ENCODE data around the gene NCR3LG1.

The NCR3LG1 gene

DNA sequence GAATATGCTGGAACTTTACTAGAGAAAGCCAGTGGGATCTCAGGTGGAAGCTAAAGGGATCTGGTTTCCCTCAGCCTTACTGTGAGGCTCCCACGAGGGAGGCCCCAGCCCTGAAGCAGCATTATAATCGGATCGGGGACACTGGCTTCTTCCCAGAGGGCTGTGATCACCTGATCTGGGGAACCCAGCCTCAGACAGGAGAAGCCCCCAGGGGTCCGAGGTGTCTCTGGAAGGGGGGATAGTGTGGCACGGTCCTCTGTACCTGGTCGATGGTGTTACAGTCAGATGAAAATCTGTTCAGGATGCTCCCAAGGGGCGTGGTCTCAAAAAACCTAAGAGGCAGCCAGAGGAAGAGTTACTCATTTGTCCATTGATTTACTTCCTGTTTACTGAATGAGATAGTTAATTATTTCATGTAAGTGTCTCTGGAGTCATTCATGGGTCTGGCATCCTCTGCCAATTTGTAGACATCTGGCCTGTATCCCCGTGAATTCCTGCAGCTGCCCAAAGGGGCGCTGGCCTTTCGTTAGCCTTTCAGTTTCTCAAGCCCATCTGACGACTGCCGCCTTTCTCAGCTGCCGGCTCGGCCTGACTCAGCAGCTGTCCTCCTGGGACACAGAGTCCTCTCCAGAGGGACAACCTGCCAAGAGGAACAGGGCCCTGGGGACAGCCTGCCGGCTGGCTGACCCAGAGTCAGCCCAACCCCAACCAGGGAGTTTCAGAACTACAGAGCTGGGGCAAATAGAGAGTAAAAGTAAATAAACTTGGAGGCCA is 53.8 kb downstream of the NCR3LG1 start:
- no peaks in the 10 kb centered on the region for H3K36me3 Mint-ChIP-seq
- H3K27me3 Mint-ChIP-seq: no peaks in the 10 kb centered on the region
- H3K9me3 Mint-ChIP-seq: no peaks in the 10 kb centered on the region
- ATAC-seq (ENCODE audit: low read depth): no peak
- peaks cover 7% of the 10 kb centered on the region for H3K4me1 Mint-ChIP-seq
- no peak for DNase-seq (ENCODE audit: low spot score in 2 of 2)
- H3K4me3 Mint-ChIP-seq: no peak overlapping the region
- H3K27ac Mint-ChIP-seq: no peak overlapping the region

DNA sequence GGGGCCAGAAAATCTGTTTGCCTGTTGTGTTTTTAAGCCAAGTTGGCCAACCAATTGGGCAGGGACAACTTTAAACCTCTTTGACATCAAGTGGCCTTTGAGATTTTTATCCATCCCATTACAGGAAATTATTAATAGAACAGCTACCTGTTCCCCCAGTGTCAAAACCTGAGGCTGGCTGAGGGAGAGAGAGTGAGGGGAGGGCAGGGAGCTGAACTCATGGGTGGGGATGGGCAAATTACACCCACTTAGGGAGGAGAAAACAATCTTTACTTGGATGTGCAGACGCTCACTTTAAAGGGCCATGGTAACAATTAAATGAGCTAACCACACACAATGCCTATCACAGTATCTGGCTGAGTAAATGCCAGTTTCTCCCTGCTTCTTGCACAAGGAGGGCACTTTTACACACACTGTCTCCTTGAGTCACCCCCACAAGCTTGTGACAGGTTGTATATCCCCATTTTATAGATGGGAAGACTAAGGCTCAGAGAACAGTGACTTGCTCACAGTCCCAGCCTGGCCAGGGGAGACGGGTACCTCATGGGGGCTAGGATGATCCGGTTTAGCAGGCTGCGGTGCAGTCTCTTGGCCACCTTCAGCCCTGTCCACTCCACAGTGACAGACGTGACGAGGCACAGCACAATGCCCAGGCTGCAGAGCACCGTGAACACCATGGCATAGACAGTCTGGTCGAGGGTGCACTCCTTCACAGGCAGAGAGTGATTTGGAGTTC is 54.6 kb downstream of the NCR3LG1 start:
- H3K4me1 Mint-ChIP-seq: no peaks in the 10 kb centered on the region
- ATAC-seq (ENCODE audit: low read depth): no peak

DNA sequence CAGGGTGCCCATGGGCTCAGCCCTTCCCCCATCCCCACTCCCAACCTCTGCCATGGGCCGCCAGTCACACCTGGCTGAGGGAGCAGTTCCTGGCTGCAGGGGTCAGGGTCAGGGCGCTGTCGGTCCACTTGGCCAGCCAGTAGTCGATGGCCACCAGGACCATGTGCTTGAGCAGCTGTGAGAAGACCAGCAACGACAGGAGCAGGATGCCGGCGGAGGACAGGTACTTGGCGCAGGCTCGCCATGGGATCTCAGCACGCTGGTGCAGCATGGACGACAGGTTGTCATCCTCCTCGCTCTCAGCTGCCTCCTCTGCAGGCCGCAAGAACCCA is 55.2 kb downstream of the NCR3LG1 start:
- Mint-ChIP-seq H3K4me3 (no peak overlapping the region), H3K36me3 (no peaks in the 10 kb centered on the region), H3K9me3 (no peaks in the 10 kb centered on the region), H3K27ac (no peak overlapping the region), H3K4me1 (no peaks in the 10 kb centered on the region), H3K27me3 (peaks cover 3% of the 10 kb centered on the region)
- DNase-seq (ENCODE audit: low spot score in 2 of 2) (no peak), ATAC-seq (ENCODE audit: low read depth) (no peak)

More for the DNA sequence above, 54.6 kb downstream of the NCR3LG1 start:
- Mint-ChIP-seq H3K4me3 (no peak overlapping the region), H3K9me3 (no peaks in the 10 kb centered on the region), H3K27ac (no peak overlapping the region), H3K36me3 (no peaks in the 10 kb centered on the region), H3K27me3 (peaks cover 3% of the 10 kb centered on the region)
- no peak for DNase-seq (ENCODE audit: low spot score in 2 of 2)

DNA sequence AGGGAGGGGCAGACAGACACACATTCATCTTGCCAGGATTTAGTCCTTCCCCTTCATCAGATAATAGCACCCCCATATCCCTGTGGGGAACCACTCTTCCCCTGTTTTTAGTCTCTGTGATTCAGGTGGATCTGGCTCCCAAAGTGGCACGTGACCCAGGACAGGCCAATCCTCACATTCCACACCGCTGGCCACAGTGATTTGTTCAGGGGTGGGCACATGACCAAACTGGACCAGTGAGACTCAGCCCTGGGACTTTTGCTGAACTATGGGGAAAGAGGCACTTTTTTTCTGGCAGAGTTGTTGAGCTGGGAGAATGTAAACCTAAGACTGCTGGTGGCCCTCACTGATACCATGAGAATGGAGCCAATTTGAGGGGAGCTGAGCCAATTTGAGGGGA is 56.0 kb downstream of the NCR3LG1 start:
- DNase-seq (ENCODE audit: low spot score in 2 of 2) (no peak), ATAC-seq (ENCODE audit: low read depth) (no peak)
- no peaks in the 10 kb centered on the region for H3K4me1 Mint-ChIP-seq
- no peak overlapping the region for H3K27ac Mint-ChIP-seq
- H3K9me3 Mint-ChIP-seq: no peaks in the 10 kb centered on the region
- no peak overlapping the region for H3K4me3 Mint-ChIP-seq
- H3K36me3 Mint-ChIP-seq: no peaks in the 10 kb centered on the region
- H3K27me3 Mint-ChIP-seq: peaks cover 3% of the 10 kb centered on the region

DNA sequence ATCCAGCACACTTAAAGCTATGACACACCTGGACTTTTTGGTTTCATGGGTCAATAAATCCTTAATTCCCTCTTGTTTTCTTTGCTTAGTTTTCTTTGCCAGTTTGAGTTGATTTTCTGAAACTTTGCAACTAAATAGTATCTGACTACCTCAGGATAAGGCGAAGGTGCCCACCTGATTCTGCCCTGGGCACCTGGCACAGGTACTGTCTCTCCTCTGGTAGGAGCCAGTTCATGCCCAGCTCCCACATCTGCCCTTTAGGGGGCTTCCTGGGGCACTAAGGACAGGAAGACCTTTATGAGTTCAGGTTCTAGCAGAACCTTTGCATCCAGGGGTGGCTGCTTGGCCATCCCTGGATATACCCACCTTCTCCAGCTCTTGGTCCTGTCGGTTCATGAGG is 56.4 kb downstream of the NCR3LG1 start:
- Mint-ChIP-seq H3K4me1 (no peaks in the 10 kb centered on the region), H3K9me3 (no peaks in the 10 kb centered on the region), H3K27ac (no peak overlapping the region), H3K4me3 (no peak overlapping the region), H3K27me3 (peaks cover 3% of the 10 kb centered on the region), H3K36me3 (no peaks in the 10 kb centered on the region)
- DNase-seq (ENCODE audit: low spot score in 2 of 2) (no peak), ATAC-seq (ENCODE audit: low read depth) (no peak)

DNA sequence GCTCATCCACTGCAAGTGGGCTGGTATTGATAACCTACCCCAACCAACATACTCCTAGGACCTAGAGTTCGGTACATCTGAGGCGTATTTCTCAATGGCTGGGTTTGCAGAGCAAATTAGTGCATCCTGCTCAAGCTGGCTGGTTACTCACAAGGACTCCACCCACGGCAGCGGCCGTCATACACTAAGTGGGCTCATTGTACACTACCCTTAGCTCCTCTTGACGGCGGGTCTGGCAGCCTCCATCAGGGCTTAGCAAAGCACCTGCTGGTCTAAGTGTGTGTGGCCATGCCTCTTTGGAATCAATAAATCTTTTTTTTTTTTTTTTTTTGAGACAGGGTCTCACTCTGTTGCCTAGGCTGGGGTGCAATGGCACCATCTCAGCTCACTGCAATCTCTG is 57.0 kb downstream of the NCR3LG1 start:
- Mint-ChIP-seq H3K36me3 (no peaks in the 10 kb centered on the region), H3K9me3 (no peaks in the 10 kb centered on the region), H3K27ac (no peak overlapping the region), H3K4me1 (no peaks in the 10 kb centered on the region), H3K27me3 (peaks cover 3% of the 10 kb centered on the region), H3K4me3 (no peak overlapping the region)
- ATAC-seq (ENCODE audit: low read depth) (no peak), DNase-seq (ENCODE audit: low spot score in 2 of 2) (no peak)

DNA sequence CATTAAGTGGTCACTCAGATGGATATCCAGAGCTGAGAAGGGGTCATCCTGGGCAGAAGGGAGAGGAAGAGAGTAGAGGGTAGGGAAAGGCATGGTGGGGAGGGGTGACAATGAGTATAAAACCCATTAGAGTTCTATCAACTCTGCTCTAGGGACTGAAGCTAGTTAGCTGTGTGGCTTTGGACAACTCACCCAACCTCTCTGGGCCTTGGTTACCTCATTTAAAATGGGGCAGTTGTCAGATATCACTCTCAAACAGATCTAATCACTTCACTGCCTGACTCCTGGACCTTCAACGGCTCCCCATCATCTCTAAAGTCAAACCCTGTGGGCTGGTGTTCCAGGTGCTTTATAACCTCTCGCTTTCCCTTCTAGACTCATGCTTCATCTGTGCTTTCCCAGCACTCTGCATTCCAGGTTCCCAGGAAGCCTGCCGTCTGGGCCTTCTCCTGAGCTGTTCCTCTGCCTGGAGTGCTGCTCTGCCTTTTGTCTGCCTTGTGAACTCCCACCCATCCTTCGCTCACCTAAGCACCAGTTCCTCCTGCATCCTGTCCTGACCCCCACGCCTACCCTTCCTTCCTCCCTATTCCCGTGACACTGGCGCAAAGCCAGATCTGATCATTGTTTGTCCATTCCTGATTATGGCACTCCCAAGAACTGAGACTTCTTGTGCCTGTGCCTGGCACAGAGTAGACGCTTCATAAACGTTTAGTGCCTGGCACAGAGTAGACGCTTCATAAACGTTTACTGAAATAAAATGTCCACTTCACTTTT is 59.2 kb downstream of the NCR3LG1 start:
- DNase-seq (ENCODE audit: low spot score in 2 of 2) (no peak), ATAC-seq (ENCODE audit: low read depth) (no peak)
- H3K4me3 Mint-ChIP-seq: no peak overlapping the region
- peaks cover 6% of the 10 kb centered on the region for H3K27me3 Mint-ChIP-seq
- no peak overlapping the region for H3K27ac Mint-ChIP-seq
- H3K9me3 Mint-ChIP-seq: no peaks in the 10 kb centered on the region
- H3K4me1 Mint-ChIP-seq: no peaks in the 10 kb centered on the region
- no peaks in the 10 kb centered on the region for H3K36me3 Mint-ChIP-seq

DNA sequence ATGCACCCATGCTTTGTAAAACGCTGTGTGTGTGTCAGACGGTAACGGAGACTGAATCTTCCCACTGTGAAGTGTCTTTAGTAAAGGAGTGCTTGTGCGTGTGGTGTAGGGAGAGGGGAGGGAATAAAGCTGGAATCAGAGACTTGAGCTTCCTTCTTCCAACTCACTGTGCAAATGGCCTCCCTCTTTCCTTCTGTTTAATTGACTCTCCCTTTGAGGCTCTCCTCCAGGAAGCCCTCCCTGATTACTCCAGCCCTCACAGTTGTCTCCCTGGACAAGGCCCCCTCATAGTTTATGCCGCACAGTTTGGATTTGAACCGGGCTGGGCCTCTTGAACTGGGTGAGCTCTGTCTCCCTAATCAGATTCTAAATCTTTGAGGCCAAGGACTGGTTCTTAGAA is 59.8 kb downstream of the NCR3LG1 start:
- no peaks in the 10 kb centered on the region for H3K36me3 Mint-ChIP-seq
- DNase-seq (ENCODE audit: low spot score in 2 of 2): no peak
- H3K9me3 Mint-ChIP-seq: no peaks in the 10 kb centered on the region
- no peaks in the 10 kb centered on the region for H3K4me1 Mint-ChIP-seq
- H3K27me3 Mint-ChIP-seq: peaks cover 7% of the 10 kb centered on the region
- H3K4me3 Mint-ChIP-seq: no peak overlapping the region
- no peak overlapping the region for H3K27ac Mint-ChIP-seq
- no peak for ATAC-seq (ENCODE audit: low read depth)

DNA sequence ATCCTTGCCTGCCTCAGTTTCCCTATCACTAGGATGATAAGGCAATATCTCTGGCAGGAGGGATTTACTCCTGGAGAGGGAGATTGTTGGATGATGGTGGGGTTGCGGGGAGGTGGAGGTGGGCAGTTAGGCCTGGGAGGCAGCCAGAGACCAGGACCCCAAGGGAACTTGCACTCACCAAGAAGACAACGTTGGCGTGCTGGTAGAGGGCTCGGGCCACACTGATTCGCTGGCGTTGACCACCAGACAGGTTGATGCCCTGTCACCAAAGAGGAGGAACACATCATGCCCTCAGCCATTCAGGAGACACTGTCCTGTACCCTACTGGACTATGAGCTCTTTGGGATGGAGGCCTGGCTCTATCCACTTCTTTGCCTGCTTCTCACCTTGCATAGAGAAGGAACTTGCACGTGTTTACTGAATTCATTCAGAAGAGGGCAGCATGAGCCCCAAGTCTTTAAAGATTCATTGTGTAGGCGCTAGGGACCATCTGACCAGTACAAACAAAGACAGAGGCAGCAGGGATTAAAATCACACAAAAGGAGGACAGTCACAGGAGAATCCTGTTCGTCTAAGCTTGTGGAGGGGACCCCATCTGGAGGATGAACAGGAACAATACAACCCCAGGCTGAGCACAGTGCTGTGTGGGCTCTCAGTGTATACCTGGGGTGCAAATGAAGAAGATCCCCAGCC is 61.0 kb downstream of the NCR3LG1 start:
- DNase-seq (ENCODE audit: low spot score in 2 of 2) (no peak), ATAC-seq (ENCODE audit: low read depth) (no peak)
- H3K27ac Mint-ChIP-seq: no peak overlapping the region
- H3K9me3 Mint-ChIP-seq: no peaks in the 10 kb centered on the region
- no peaks in the 10 kb centered on the region for H3K36me3 Mint-ChIP-seq
- no peak overlapping the region for H3K4me3 Mint-ChIP-seq
- no peaks in the 10 kb centered on the region for H3K4me1 Mint-ChIP-seq
- peaks cover 10% of the 10 kb centered on the region for H3K27me3 Mint-ChIP-seq

DNA sequence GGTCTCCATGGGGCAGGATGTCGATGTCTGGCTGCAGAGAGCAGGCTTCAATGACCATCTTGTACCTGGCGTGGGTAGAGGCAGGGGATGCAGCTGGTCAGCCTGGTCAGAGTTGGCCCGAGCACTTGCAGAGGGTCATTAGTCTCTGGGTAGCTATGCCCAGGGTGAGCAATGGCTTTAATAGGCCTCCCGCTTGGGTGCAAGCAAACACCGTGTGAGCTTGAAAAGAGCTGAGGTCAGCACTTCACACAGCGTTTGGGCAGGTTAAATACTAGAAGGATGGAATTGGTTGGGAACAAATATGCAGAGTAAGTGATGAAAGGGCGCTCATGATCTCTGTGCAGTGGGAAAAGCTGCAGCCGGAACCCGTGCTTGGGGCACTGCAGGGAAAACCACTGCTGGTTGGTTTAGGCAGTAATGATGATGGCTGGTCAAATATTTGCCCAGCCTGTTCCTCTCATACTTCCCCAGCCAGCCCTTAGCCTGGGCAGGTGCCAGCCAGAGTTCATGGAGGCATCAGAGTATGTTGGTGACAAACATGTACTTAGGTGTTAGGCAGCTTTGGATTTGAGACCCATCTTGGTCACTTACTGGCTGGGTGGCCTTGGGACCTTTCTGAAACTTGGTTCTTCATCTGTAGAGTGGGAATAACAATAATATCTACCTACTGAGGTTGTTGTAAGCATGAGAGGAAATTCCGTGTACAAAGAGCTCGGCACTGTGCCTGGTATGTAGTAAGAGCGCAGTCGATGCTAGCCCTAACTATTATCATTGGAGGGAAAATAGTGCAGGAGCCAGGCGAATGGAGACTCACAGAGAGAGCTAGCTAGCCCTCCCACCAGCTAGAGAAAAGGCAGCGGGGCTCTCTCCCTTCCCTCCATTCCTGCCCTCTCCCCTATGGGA is 62.1 kb downstream of the NCR3LG1 start:
- no peaks in the 10 kb centered on the region for H3K4me1 Mint-ChIP-seq
- no peaks in the 10 kb centered on the region for H3K36me3 Mint-ChIP-seq
- H3K27ac Mint-ChIP-seq: no peak overlapping the region
- no peak for ATAC-seq (ENCODE audit: low read depth)
- H3K9me3 Mint-ChIP-seq: no peaks in the 10 kb centered on the region
- peaks cover 12% of the 10 kb centered on the region for H3K27me3 Mint-ChIP-seq
- H3K4me3 Mint-ChIP-seq: no peak overlapping the region
- DNase-seq (ENCODE audit: low spot score in 2 of 2): no peak

DNA sequence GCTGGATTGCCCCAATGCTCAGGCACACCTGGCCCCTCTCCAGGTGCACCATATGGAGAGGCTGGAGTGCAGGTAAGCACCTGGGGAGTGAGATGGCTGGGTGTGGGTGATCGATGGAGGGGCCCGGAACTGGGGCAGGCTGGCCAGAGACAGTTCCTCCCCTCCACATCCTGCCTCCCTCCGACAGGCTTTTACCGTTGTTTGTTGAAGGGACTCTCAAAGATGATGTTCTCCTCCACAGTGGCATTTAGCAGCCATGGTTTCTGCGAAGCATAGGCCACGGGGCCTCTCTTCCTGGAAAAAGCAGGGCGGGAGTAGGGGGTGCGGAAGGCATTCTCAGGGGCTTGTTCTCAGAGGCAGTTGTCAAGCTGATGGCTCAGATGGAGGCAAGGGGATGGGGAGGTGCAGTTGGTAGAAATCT is 62.7 kb downstream of the NCR3LG1 start:
- no peaks in the 10 kb centered on the region for H3K9me3 Mint-ChIP-seq
- no peaks in the 10 kb centered on the region for H3K4me1 Mint-ChIP-seq
- H3K27ac Mint-ChIP-seq: no peak overlapping the region
- H3K36me3 Mint-ChIP-seq: no peaks in the 10 kb centered on the region
- no peak overlapping the region for H3K4me3 Mint-ChIP-seq
- DNase-seq (ENCODE audit: low spot score in 2 of 2) (no peak), ATAC-seq (ENCODE audit: low read depth) (no peak)
- H3K27me3 Mint-ChIP-seq: peaks cover 14% of the 10 kb centered on the region

DNA sequence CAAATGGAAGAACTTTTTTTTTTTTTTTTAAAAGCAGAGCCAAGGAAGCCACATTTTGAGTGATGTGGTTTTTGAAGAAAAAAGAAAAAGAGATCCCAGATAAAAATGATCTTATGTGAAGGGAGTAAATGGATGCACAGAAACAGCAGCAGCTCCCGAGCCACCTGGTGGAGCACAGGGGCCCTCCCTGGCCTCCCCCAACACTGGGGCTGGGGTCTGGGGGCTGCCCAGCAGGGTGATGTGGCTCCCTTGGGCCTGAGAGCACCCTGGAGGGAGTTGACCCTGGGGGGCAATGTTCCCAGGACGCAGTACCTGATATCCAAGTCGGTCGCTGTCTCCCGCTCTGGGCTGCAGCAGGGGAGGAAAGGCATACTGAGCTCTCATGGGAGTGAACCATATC is 63.4 kb downstream of the NCR3LG1 start:
- no peak overlapping the region for H3K4me3 Mint-ChIP-seq

DNA sequence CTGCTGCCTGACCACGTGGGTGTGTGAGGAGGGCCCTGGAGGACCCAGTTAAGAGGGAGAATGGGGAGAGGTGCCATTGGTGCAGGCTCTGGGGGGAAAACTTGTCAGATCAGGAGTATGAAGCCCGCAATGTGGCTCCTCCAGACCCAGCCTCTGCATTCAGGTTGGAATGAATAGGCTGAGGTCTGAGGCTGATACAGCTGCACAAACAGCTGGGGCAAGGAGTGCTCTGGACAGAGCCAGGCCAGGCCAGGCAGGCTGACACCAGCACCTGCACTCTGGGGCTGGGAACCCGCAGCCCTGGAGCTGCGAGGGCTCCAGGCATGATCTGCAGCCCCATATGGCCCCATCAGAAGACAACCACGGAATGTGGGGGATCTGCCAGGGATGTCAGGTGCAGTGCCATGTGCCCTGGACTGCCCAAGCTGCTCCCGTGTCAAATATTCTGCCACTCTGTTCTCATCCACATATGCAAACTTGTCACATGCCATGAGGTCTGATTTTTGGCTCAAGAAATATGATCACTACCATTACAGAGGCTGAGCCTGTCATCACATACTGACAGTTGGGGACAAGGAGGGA is 64.0 kb downstream of the NCR3LG1 start:
- H3K27ac Mint-ChIP-seq: no peak overlapping the region
- H3K4me3 Mint-ChIP-seq: no peak overlapping the region
- no peaks in the 10 kb centered on the region for H3K9me3 Mint-ChIP-seq
- no peaks in the 10 kb centered on the region for H3K4me1 Mint-ChIP-seq
- H3K27me3 Mint-ChIP-seq: peaks cover 17% of the 10 kb centered on the region
- H3K36me3 Mint-ChIP-seq: no peaks in the 10 kb centered on the region
- no peak for DNase-seq (ENCODE audit: low spot score in 2 of 2)
- ATAC-seq (ENCODE audit: low read depth): no peak

More for the DNA sequence above, 63.4 kb downstream of the NCR3LG1 start:
- DNase-seq (ENCODE audit: low spot score in 2 of 2) (no peak), ATAC-seq (ENCODE audit: low read depth) (no peak)
- Mint-ChIP-seq H3K27me3 (peaks cover 17% of the 10 kb centered on the region), H3K27ac (no peak overlapping the region), H3K9me3 (no peaks in the 10 kb centered on the region), H3K4me1 (no peaks in the 10 kb centered on the region), H3K36me3 (no peaks in the 10 kb centered on the region)
